HFFc6 (cell line): ENCODE results near the gene GPER1. TPM values are rescaled to one million over a fixed set of nuclear protein-coding genes. Genes with fewer than 3 reads are reported as not detected.

Experiments
- DNase-seq: peaks from one replicate; pipeline ENCODE4 v3.0.0-alpha.2; 2018
- H3K27ac Mint-ChIP-seq: 2 replicates; pipeline ENCODE4 v1.8.0; 2020; ENCODE audit warnings: mild to moderate bottlenecking, mixed read lengths
- H3K27me3 Mint-ChIP-seq: 2 replicates; pipeline ENCODE4 v1.8.0; 2021; ENCODE audit warnings: mild to moderate bottlenecking, moderate library complexity, mixed read lengths; ENCODE audit not compliant: insufficient read depth
- H3K36me3 Mint-ChIP-seq: 2 replicates; pipeline ENCODE4 v1.8.0; 2021; ENCODE audit warnings: low read depth, mixed read lengths
- H3K4me1 Mint-ChIP-seq: 2 replicates; pipeline ENCODE4 v1.8.0; 2020; ENCODE audit warnings: low read depth, mixed read lengths
- H3K4me3 Mint-ChIP-seq: 2 replicates; pipeline ENCODE4 v1.8.0; 2020; ENCODE audit warnings: mild to moderate bottlenecking, moderate library complexity, mixed read lengths
- H3K9me3 Mint-ChIP-seq: 2 replicates; pipeline ENCODE4 v1.8.0; 2020; ENCODE audit warnings: mild to moderate bottlenecking, mixed read lengths
- CTCF ChIP-seq: fragments of 200-600 bp; sonication (generic); IDR thresholded peaks from 2 replicates; pipeline ENCODE4 v1.5.0; 2021; ENCODE audit warnings: antibody characterized with exemption, mild to moderate bottlenecking
- total RNA-seq, 6 experiments: library from RNA; stranded (reverse); fragmentation: NEBNext Ultra II Directional; extraction: Animal tissue kit (Norgen Biotek cat#: 25700); gene quantifications; 2 replicates in 1 of 6; 3 replicates in 5 of 6; pipeline ENCODE4 v1.2.3, GENCODE V29; 2021

The GPER1 gene
- total RNA-seq, 6 experiments from 2014 or later, result 4.6 to 7.1 (median 5.3) TPM

GRCh38 chr7:1098243-1099153 lies 10.6 kb downstream of the GPER1 start:
- no peaks in the 10 kb centered on the region; the same call in none of the 2 replicates for H3K27me3 Mint-ChIP-seq
- no peak overlapping the region for H3K4me3 Mint-ChIP-seq
- no peaks in the 10 kb centered on the region for H3K4me1 Mint-ChIP-seq
- H3K9me3 Mint-ChIP-seq, result no peaks in the 10 kb centered on the region
- H3K27ac Mint-ChIP-seq, result no peak overlapping the region
- no peak for TF ChIP-seq CTCF
- no peak for DNase-seq
- peaks cover 21% of the 10 kb centered on the region for H3K36me3 Mint-ChIP-seq

GRCh38 chr7:1099154-1099542 lies 11.2 kb downstream of the GPER1 start:
- no peak for TF ChIP-seq CTCF
- Mint-ChIP-seq H3K4me3 (no peak overlapping the region), H3K27ac (no peak overlapping the region), H3K27me3 (no peaks in the 10 kb centered on the region; the same call in none of the 2 replicates), H3K36me3 (peaks cover 21% of the 10 kb centered on the region), H3K9me3 (no peaks in the 10 kb centered on the region), H3K4me1 (no peaks in the 10 kb centered on the region)
- DNase-seq, result no peak

- Mint-ChIP-seq H3K4me3 (no peak overlapping the region), H3K27ac (no peak overlapping the region), H3K27me3 (no peaks in the 10 kb centered on the region; the same call in none of the 2 replicates), H3K4me1 (no peaks in the 10 kb centered on the region), H3K9me3 (no peaks in the 10 kb centered on the region), H3K36me3 (peaks cover 21% of the 10 kb centered on the region)
- no peak for DNase-seq
- TF ChIP-seq CTCF, result no peak
These were observed 11.7 kb downstream of the GPER1 start for GRCh38 chr7:1099637-1100036.

GRCh38 chr7:1100386-1100785 lies 12.5 kb downstream of the GPER1 start:
- Mint-ChIP-seq H3K4me3 (no peak overlapping the region), H3K27me3 (no peaks in the 10 kb centered on the region; the same call in 1 of the 2 replicates), H3K27ac (no peak overlapping the region), H3K36me3 (peaks cover 21% of the 10 kb centered on the region), H3K4me1 (no peaks in the 10 kb centered on the region), H3K9me3 (no peaks in the 10 kb centered on the region)
- DNase-seq, result no peak
- TF ChIP-seq CTCF, result no peak

GRCh38 chr7:1100834-1101562 lies 13.1 kb downstream of the GPER1 start:
- Mint-ChIP-seq H3K4me3 (no peak overlapping the region), H3K27ac (no peak overlapping the region), H3K36me3 (peaks cover 21% of the 10 kb centered on the region), H3K4me1 (no peaks in the 10 kb centered on the region), H3K9me3 (no peaks in the 10 kb centered on the region), H3K27me3 (no peaks in the 10 kb centered on the region; the same call in 1 of the 2 replicates)
- no peak for TF ChIP-seq CTCF
- no peak for DNase-seq
